OCI-LY3 (cell line): ENCODE measurements around the gene HNRNPUL1.

ENCODE experiments used
- CTCF ChIP-seq: fragments of 200-600, 300-600 bp; sonication (generic); IDR thresholded peaks from 2 replicates; pipeline ENCODE4 v1.5.1; 2014; ENCODE audit warnings: antibody characterized with exemption, low read length, low read depth
- EZH2phosphoT487 ChIP-seq: fragments of 200-600 bp; shearing (Covaris generic); IDR thresholded peaks from 2 replicates; pipeline ENCODE4 v1.6.1; 2018; ENCODE audit warnings: antibody characterized with exemption, mixed run types, low read depth

- TF ChIP-seq CTCF (no peak), EZH2phosphoT487 (no peak)
Observed at GRCh38 chr19:41296433-41296871, 32.3 kb downstream of the HNRNPUL1 start.
